ENCODE results near the gene THAP8. TPM values are rescaled to one million over a fixed set of nuclear protein-coding genes. Genes with fewer than 3 reads are reported as not detected.
A peak's percentile ranks its signal among the peaks of the same experiment; 100 is the strongest.

THAP8 gene
- total and polyA plus RNA-seq, 2 of the 4 experiments (the other 2 are of a cell fraction), result 1.8 to 5.9 TPM

- intact Hi-C loops (cut with micrococcal nuclease), result loop anchor here (5.0 kb wide), 1 partner anchor 114 kb away; the partner anchor contains the start of gene LRFN3
These were observed 2.8 kb downstream of the THAP8 start for GRCh38 chr19:36051236-36051635.

More at GRCh38 chr19:36051236-36051635, 2.8 kb downstream of the THAP8 start:
- Histone ChIP-seq H3K9me1 (ENCODE audit: insufficient read depth, low read length) (peaks cover 4% of the 10 kb centered on the region; the same call in 1 of the 2 replicates), H2BK120ac (ENCODE audit: low read depth, low read length) (no peak overlapping the region), H3K14ac (replicated peaks; ENCODE audit: low read depth, low read length) (no peak overlapping the region), H3K18ac (ENCODE audit: low read depth, low read length) (no peak overlapping the region), H3K79me1 (ENCODE audit: low read depth in 1 of 2, low read length in 2 of 2) (peaks cover 30% of the 10 kb centered on the region in 2 experiments), H2AK9ac (replicated peaks; ENCODE audit: low read depth, low read length, poor library complexity) (peak overlapping the region; percentile 49), H2BK20ac (ENCODE audit: low read depth, low read length) (no peak overlapping the region; the same call in 1 of the 2 replicates), H4K5ac (ENCODE audit: low read depth, low read length) (no peak overlapping the region), H3K4me2 (ENCODE audit: low read depth, low read length) (no peak overlapping the region), H3K9me3 (ENCODE audit: control insufficient read depth, insufficient read depth, low read length) (no peaks in the 10 kb centered on the region), H3K4me1 (ENCODE audit: control insufficient read depth, insufficient read depth, low read length) (no peaks in the 10 kb centered on the region; the same call in 1 of the 2 replicates), H2BK5ac (ENCODE audit: low read depth, low read length, poor library complexity, severe bottlenecking) (no peak overlapping the region), H4K20me1 (ENCODE audit: insufficient read depth, low read length) (peaks cover 3% of the 10 kb centered on the region), H3K9ac (ENCODE audit: low read depth, low read length) (no peak overlapping the region), H4K8ac (ENCODE audit: low read depth in 2 of 2, low read length in 2 of 2) (no peak overlapping the region), H3K36me3 (ENCODE audit: control insufficient read depth, insufficient read depth, low read length) (no peaks in the 10 kb centered on the region), H2AK5ac (ENCODE audit: low read depth, low read length) (no peak overlapping the region), H2AFZ (replicated peaks; ENCODE audit: low read length, poor library complexity) (no peak overlapping the region), H3K23ac (ENCODE audit: low read depth, low read length) (no peak overlapping the region), H3K4ac (ENCODE audit: low read depth, low read length) (no peak overlapping the region), H3K27ac (ENCODE audit: insufficient read depth, low read length) (no peak overlapping the region), H3K4me3 (ENCODE audit: insufficient read depth, low read depth, low read length) (no peak overlapping the region), H4K91ac (ENCODE audit: insufficient read depth, low read depth, low read length) (no peak overlapping the region), H2BK15ac (ENCODE audit: low read depth, low read length) (no peak overlapping the region), H3K56ac (ENCODE audit: extremely low read depth, insufficient read depth, low read length) (no peak overlapping the region), H3K27me3 (ENCODE audit: control insufficient read depth, insufficient read depth, low read length) (no peaks in the 10 kb centered on the region)
- no peak for DNase-seq
- CTCF ChIA-PET, result no interaction called here
- in situ Hi-C loops (cut with MboI; ENCODE audit: low sequenced_read_pairs) (no loop called here), dilution Hi-C loops (cut with HindIII; ENCODE audit: low sequenced_read_pairs, unreplicated experiment) (no loop called here)
- ATAC-seq (ENCODE audit: low read depth), result no peak
- no TSS peak for BruUV-seq (replicated peaks)
- 52% methylated on average over 2 of the region's 3 CpGs; no CpG with 5 or more reads in 1 of the 2 experiments for WGBS, 2 experiments (ENCODE audit: extremely low coverage in 2 of 2, insufficient read length in 1 of 2)
- TF ChIP-seq MXI1 (IDR thresholded peaks at IDR 0.05; ENCODE audit: borderline replicate concordance, low read depth, low read length) (no peak), CTCF (conservative IDR thresholded peaks at IDR 0.05; ENCODE audit: low read depth, low read length) (0 out of 2 replicates have a peak, but pooled peaks have one; percentile 23)
- POLR2A ChIA-PET (ENCODE audit: unreplicated experiment), result no interaction called here
